Measurements from ENCODE around the gene PSAT1.
"Not testable (repeated sequence)": the region's sequence is repeated elsewhere in the genome, so short reads cannot be mapped to it uniquely, and the experiment has no call there.

The PSAT1 gene

DNA sequence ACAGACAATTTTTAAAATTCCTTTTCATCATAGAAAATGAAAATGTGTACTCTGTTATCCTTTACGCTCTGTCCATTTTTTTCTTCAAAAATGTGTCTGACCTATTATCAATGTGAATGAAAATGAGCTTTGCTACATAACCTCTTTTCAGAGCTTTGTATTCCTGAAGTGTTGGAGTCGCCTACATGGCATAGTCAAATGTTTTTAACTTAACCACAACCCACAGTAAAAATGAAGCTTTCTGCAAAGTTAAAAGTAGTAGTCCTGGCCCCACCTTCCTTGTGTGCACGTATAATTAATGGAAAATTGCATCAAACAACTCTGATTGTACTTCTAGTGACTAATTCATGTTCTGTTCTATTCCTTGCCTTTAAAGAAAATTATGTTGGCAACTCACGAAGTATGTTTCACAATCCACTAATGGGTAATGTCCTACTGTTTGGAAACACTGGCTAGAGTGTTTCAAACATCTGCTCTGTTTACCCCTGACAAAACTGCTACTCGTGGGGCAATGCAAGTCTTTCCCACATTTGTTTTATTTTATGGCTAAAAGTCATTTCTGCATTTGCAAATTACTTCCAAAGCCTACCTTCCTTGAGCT is 18.6 kb upstream of the PSAT1 start:
- no peaks in the 10 kb centered on the region for H3K27me3 ChIP-seq
- intact Hi-C loops (cut with DNase I; ENCODE audit: low total_unique reads): no loop called here
- no peaks in the 10 kb centered on the region for H3K9me3 ChIP-seq
- H3K27ac ChIP-seq: no peak overlapping the region
- DNase-seq: no peak
- H3K4me1 ChIP-seq: peaks cover 0 to 15% (median 8%) of the 10 kb centered on the region in 4 donors
- H3K4me3 ChIP-seq: no peak overlapping the region
- H3K36me3 ChIP-seq: no peaks in the 10 kb centered on the region
- TF ChIP-seq, protein P1, sequence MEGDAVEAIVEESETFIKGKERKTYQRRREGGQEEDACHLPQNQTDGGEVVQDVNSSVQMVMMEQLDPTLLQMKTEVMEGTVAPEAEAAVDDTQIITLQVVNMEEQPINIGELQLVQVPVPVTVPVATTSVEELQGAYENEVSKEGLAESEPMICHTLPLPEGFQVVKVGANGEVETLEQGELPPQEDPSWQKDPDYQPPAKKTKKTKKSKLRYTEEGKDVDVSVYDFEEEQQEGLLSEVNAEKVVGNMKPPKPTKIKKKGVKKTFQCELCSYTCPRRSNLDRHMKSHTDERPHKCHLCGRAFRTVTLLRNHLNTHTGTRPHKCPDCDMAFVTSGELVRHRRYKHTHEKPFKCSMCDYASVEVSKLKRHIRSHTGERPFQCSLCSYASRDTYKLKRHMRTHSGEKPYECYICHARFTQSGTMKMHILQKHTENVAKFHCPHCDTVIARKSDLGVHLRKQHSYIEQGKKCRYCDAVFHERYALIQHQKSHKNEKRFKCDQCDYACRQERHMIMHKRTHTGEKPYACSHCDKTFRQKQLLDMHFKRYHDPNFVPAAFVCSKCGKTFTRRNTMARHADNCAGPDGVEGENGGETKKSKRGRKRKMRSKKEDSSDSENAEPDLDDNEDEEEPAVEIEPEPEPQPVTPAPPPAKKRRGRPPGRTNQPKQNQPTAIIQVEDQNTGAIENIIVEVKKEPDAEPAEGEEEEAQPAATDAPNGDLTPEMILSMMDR (IDR thresholded peaks at IDR 0.05): no peak

DNA sequence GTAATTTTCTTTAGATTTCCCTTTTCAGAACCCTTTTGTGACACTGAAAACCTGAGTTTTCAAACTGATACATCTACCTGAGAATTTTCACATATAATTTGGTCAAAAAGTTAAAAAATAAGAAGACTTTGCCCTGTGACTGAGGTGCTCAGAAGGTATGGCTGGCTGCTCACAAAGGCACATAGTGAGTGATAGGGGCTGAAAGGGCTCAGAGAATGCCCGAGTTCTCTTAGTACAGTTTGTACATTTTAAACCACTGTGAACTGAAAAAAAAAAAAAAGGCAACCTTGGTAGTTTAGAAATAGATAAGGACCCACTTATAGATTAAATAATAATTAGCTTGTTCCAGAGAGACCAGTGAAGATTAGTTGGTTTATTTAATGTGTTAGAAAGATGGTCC is 18.1 kb upstream of the PSAT1 start:
- Histone ChIP-seq H3K9me3 (no peaks in the 10 kb centered on the region), H3K36me3 (no peaks in the 10 kb centered on the region), H3K4me3 (no peak overlapping the region), H3K4me1 (peaks cover 0 to 15% (median 8%) of the 10 kb centered on the region in 4 donors), H3K27me3 (no peaks in the 10 kb centered on the region), H3K27ac (no peak overlapping the region)
- intact Hi-C loops (cut with DNase I; ENCODE audit: low total_unique reads): no loop called here
- TF ChIP-seq, protein P1 (IDR thresholded peaks at IDR 0.05): no peak
- no peak for DNase-seq

DNA sequence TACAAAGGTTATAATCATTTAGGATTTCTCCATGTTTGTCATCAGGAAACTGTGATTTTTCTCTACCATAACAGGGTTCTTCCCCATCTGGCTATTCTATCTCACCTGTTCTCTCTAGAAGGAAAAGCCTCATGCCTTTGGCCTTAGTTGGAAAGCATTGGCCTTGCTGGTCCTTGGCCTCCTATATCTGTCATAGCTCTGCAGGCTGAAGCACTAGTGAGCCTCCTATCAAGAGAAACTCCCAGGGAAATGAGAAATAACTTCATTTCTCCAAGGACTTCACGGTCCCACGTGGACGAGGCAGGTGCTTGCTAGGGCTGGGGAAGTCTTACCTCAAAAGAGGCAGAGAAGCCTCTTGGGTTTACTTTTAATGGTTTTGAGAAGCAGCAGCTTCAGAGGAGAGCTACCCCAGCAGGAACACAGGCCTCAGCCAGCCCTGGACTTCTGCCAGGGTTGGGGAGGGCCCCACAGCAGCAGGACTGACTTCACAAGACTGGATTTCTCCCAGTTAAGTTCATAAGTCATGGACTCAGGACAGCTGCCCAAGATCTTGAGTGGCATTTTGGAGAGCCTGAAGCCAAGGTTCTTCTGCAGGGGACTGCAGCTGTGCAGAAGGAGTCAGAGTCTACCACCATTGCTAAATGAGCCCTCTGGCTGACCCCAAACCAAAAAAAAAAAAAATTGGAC is 15.8 kb upstream of the PSAT1 start:
- TF ChIP-seq, protein P1 (IDR thresholded peaks at IDR 0.05): no peak
- DNase-seq: peak; percentile 50 to 83

DNA sequence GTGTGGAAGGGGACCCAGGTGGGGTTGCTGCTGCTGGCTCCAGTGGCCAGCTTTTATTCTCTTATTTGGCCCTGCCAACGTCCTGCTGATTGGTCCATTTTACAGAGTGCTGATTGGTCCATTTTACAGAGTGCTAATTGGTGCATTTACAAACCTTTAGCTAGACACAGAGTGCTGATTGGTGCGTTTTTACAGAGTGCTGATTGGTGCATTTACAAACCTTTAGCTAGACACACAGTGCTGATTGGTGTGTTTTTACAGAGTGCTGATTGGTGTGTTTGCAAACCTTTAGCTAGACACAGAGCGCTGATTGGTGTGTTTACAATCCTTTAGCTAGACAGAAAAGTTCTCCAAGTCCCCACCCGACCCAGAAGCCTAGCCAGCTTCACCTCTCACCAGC is 12.7 kb upstream of the PSAT1 start:
- H3K36me3 ChIP-seq; intact Hi-C loops (cut with DNase I; ENCODE audit: low total_unique reads); DNase-seq; H3K27me3 ChIP-seq; H3K4me3 ChIP-seq; H3K9me3 ChIP-seq; H3K27ac ChIP-seq: not testable (repeated sequence)
- peaks cover 0 to 15% (median 8%) of the 10 kb centered on the region in 4 donors for H3K4me1 ChIP-seq

More for the DNA sequence above, 15.8 kb upstream of the PSAT1 start:
- Histone ChIP-seq H3K9me3 (no peaks in the 10 kb centered on the region), H3K4me3 (no peak overlapping the region), H3K36me3 (no peaks in the 10 kb centered on the region), H3K4me1 (peaks cover 0 to 15% (median 8%) of the 10 kb centered on the region in 4 donors), H3K27me3 (no peaks in the 10 kb centered on the region), H3K27ac (peak overlapping the region in 1 of 2 donors; percentile 34)
- intact Hi-C loops (cut with DNase I; ENCODE audit: low total_unique reads): no loop called here

DNA sequence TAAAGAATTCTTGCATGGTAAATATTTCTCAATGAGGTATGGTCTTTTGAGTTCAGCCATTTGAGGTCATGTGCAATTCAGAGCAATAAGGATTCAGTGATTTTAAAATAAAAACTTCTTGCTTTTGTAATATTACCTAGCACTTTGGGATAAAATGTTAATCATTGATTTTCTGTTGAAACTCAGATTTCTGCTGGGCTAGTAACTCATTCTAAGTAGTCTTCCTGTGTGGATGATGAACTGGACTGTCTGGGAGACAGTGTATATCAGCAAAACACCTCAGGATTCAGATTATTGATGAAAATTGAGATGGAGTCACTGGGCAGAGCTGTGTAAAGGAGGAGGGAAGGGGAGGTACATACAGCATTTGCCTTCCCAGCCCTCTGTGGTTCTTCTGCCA is 10.8 kb upstream of the PSAT1 start:
- no peaks in the 10 kb centered on the region for H3K36me3 ChIP-seq
- intact Hi-C loops (cut with DNase I; ENCODE audit: low total_unique reads): no loop called here

DNA sequence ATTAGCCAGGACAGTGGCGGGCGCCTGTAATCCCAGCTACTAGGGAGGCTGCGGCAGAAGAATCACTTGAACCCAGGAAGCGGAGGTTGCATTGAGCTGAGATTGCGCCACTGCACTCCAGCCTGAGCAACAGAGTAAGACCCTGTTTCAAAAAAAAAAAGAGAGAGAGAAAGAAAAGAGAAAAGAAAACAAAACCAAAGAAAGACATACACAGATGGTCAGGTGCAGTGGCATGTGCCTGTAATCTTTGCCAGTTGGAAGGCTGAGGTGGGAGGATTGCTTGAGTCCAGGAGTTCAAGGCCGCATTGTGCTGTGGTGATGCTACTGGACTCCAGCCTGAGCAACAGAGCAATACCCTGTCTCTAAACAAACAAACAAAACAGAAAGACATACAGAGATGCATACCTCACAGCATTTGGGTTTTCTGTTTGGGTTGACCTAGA is 10.0 kb upstream of the PSAT1 start:
- Histone ChIP-seq H3K27ac (no peak overlapping the region), H3K4me1 (peaks cover 0 to under 1% (median 0%) of the 10 kb centered on the region in 4 donors), H3K9me3 (no peaks in the 10 kb centered on the region), H3K4me3 (no peak overlapping the region), H3K36me3 (no peaks in the 10 kb centered on the region), H3K27me3 (no peaks in the 10 kb centered on the region)
- intact Hi-C loops (cut with DNase I; ENCODE audit: low total_unique reads): no loop called here
- TF ChIP-seq, protein P1 (IDR thresholded peaks at IDR 0.05): no peak
- no peak for DNase-seq

More for the DNA sequence above, 10.8 kb upstream of the PSAT1 start:
- H3K27me3 ChIP-seq: no peaks in the 10 kb centered on the region
- H3K27ac ChIP-seq: no peak overlapping the region
- H3K4me3 ChIP-seq: no peak overlapping the region
- peaks cover 0 to 9% (median 6%) of the 10 kb centered on the region in 4 donors for H3K4me1 ChIP-seq
- no peaks in the 10 kb centered on the region for H3K9me3 ChIP-seq
- TF ChIP-seq, protein P1 (IDR thresholded peaks at IDR 0.05): no peak
- DNase-seq: no peak

Data from tibial artery (tissue), 4 donors.